HCT116 (cell line): ENCODE results near the gene SNED1. TPM values are rescaled to one million over a fixed set of nuclear protein-coding genes. Genes with fewer than 3 reads are reported as not detected.

Source experiments
- ATAC-seq: fragments of 200-7000 bp; cut with Tn5 transposase; 2 replicates; pipeline ENCODE4 v1.9.1; 2020; ENCODE audit warnings: mild to moderate bottlenecking, moderate library complexity
- BruUV-seq: library from RNA; stranded (reverse); fragments of 400-500 nt; replicated peaks from 2 replicates; lab custom pipeline; 2021; lab: Mats Ljungman, UMichigan
- CTCF ChIA-PET: fragments of 300-600 bp; sonication (Branson Sonifier 250); formaldehyde crosslinking; loops from one replicate; lab custom pipeline; 2021; ENCODE audit warnings: antibody characterized with exemption; lab: Charles Lee
- POLR2A ChIA-PET: fragments of 300-600, 350-600 bp; sonication (Branson Sonifier 250); formaldehyde crosslinking; loops from one replicate; lab custom pipeline; 2021; ENCODE audit warnings: antibody characterized with exemption; lab: Charles Lee
- RAD21 ChIA-PET, 2 experiments: fragments of 300-600 bp; sonication (Branson Sonifier 250); formaldehyde crosslinking; loops; one replicate each; lab custom pipeline; 2023; ENCODE audit warnings: low total read pairs in 2 of 2; ENCODE audit not compliant: uncharacterized antibody in 2 of 2, unreplicated experiment in 2 of 2, low non-redundant PET in 1 of 2; lab: Charles Lee
- DNase-seq: peaks from one replicate; pipeline ENCODE4 v3.0.0-alpha.2; 2010; ENCODE audit warnings: low read depth, low spot score
- H2AFZ ChIP-seq: fragments of 200-600 bp; shearing (Covaris generic), sonication (generic); 2 replicates; pipeline ENCODE4 v1.6.1; 2017; ENCODE audit warnings: low read depth, mixed run types, mixed read lengths, antibody characterized with exemption, low read length; ENCODE audit not compliant: poor library complexity, severe bottlenecking
- H3K27ac ChIP-seq: 2 replicates; pipeline ENCODE4 v1.5.1; 2012; ENCODE audit warnings: low read depth, low read length
- H3K27me3 ChIP-seq: fragments of 200-600 bp; sonication (generic); 2 replicates; pipeline ENCODE4 v1.6.1; 2016; ENCODE audit warnings: mixed run types, low read length, mixed read lengths; ENCODE audit not compliant: insufficient read depth
- H3K36me3 ChIP-seq, 2 experiments: fragments of 200-500 bp in 1 of 2; fragments of 200-600 bp in 1 of 2; sonication (Bioruptor generic) in 1 of 2; sonication (generic) in 1 of 2; 2 replicates each; pipeline versions ENCODE4 v1.5.1 to v1.6.1; 2014 to 2016; ENCODE audit warnings: low read length in 2 of 2, inconsistent platforms in 1 of 2, mixed read lengths in 1 of 2, mixed run types in 1 of 2; ENCODE audit not compliant: insufficient read depth in 2 of 2, control insufficient read depth in 1 of 2
- H3K4me1 ChIP-seq, 2 experiments: fragments of 200-600 bp in 1 of 2; sonication (generic) in 1 of 2; 2 replicates each; pipeline versions ENCODE4 v1.5.1 to v1.6.1; 2012 to 2017; ENCODE audit warnings: low read length in 2 of 2, inconsistent platforms in 1 of 2, mild to moderate bottlenecking in 1 of 2, mixed read lengths in 1 of 2, mixed run types in 1 of 2, moderate library complexity in 1 of 2; ENCODE audit not compliant: insufficient read depth in 2 of 2, control insufficient read depth in 1 of 2
- H3K4me2 ChIP-seq: fragments of 200-600 bp; sonication (generic); 2 replicates; pipeline ENCODE4 v1.6.1; 2017; ENCODE audit warnings: mixed run types, low read length, mixed read lengths
- H3K4me3 ChIP-seq, 2 experiments: fragments of 200-600 bp in 1 of 2; sonication (generic) in 1 of 2; replicated peaks in 1 of 2; 2 replicates each; pipeline ENCODE4 v1.5.1; 2011 to 2016; ENCODE audit warnings: low read length in 2 of 2, control low read depth in 1 of 2, low read depth in 1 of 2, mild to moderate bottlenecking in 1 of 2, mixed read lengths in 1 of 2, mixed run types in 1 of 2
- H3K79me2 ChIP-seq: fragments of 200-600 bp; sonication (generic); 2 replicates; pipeline ENCODE4 v1.6.1; 2017; ENCODE audit warnings: mild to moderate bottlenecking, mixed run types, low read length, moderate library complexity, mixed read lengths; ENCODE audit not compliant: insufficient read depth
- H3K9ac ChIP-seq: fragments of 200-600 bp; sonication (generic); 2 replicates; pipeline ENCODE4 v1.6.1; 2016; ENCODE audit warnings: low read length, mixed read lengths
- H3K9me2 ChIP-seq: fragments of 200-600 bp; sonication (generic), shearing (Covaris generic); 2 replicates; pipeline ENCODE4 v1.6.1; 2017; ENCODE audit warnings: mixed run types, mild to moderate bottlenecking, moderate library complexity; ENCODE audit not compliant: insufficient read depth
- H3K9me3 ChIP-seq, 2 experiments: fragments of 200-500 bp in 1 of 2; fragments of 200-600 bp in 1 of 2; sonication (Bioruptor generic) in 1 of 2; sonication (generic) in 1 of 2; 2 replicates each; pipeline ENCODE4 v1.6.1; 2014 to 2017; ENCODE audit warnings: low read length in 2 of 2, mixed read lengths in 2 of 2, inconsistent platforms in 1 of 2, low read depth in 1 of 2, mild to moderate bottlenecking in 1 of 2, mixed run types in 1 of 2, moderate library complexity in 1 of 2; ENCODE audit not compliant: control insufficient read depth in 1 of 2, insufficient read depth in 1 of 2
- H4K20me1 ChIP-seq: fragments of 200-600 bp; sonication (generic), shearing (Covaris generic); 2 replicates; pipeline ENCODE4 v1.6.1; 2017; ENCODE audit warnings: mixed run types, mild to moderate bottlenecking, moderate library complexity; ENCODE audit not compliant: insufficient read depth
- ATF3 ChIP-seq: IDR thresholded peaks from 2 replicates; pipeline ENCODE4 v1.6.1; 2012
- CBX3 ChIP-seq: IDR thresholded peaks from 2 replicates; pipeline ENCODE4 v1.6.1; 2012; ENCODE audit warnings: low read depth
- CEBPB ChIP-seq: IDR thresholded peaks from 2 replicates; pipeline ENCODE4 v1.6.1; 2012; ENCODE audit warnings: low read depth
- EGR1 ChIP-seq: IDR thresholded peaks from 2 replicates; pipeline ENCODE4 v1.6.1; 2012; ENCODE audit warnings: low read depth
- ELF1 ChIP-seq: IDR thresholded peaks from 2 replicates; pipeline ENCODE4 v1.6.1; 2012; ENCODE audit warnings: low read depth, borderline replicate concordance
- EZH2 ChIP-seq: fragments of 200-600 bp; sonication (generic); IDR thresholded peaks from 2 replicates; pipeline ENCODE4 v1.6.1; 2017; ENCODE audit warnings: antibody characterized with exemption, mixed run types
- EZH2phosphoT487 ChIP-seq: fragments of 200-600 bp; IDR thresholded peaks from 2 replicates; pipeline ENCODE4 v1.6.1; 2018; ENCODE audit warnings: antibody characterized with exemption, borderline replicate concordance
- FOSL1 ChIP-seq: IDR thresholded peaks from 2 replicates; pipeline ENCODE4 v1.6.1; 2012; ENCODE audit warnings: low read depth
- POLR2A ChIP-seq: IDR thresholded peaks from 2 replicates; pipeline ENCODE4 v1.7.0; 2011; ENCODE audit warnings: borderline replicate concordance; ENCODE audit not compliant: insufficient read depth, insufficient read length; ENCODE audit errors: extremely low read depth
- POLR2AphosphoS5 ChIP-seq: IDR thresholded peaks from 2 replicates; pipeline ENCODE4 v1.6.1; 2011; ENCODE audit warnings: mild to moderate bottlenecking, low read depth, low read length, moderate library complexity
- RAD21 ChIP-seq: IDR thresholded peaks from 2 replicates; pipeline ENCODE4 v1.6.1; 2012; ENCODE audit warnings: low read depth, mild to moderate bottlenecking
- SIN3A ChIP-seq: IDR thresholded peaks from 2 replicates; pipeline ENCODE4 v1.6.1; 2012; ENCODE audit warnings: low read depth
- SP1 ChIP-seq: IDR thresholded peaks from 2 replicates; pipeline ENCODE4 v1.6.1; 2012; ENCODE audit warnings: low read depth
- SRF ChIP-seq: IDR thresholded peaks from 2 replicates; pipeline ENCODE4 v1.6.1; 2012; ENCODE audit warnings: low read depth
- TCF7L2 ChIP-seq: IDR thresholded peaks from 2 replicates; pipeline ENCODE4 v1.7.0; 2011; ENCODE audit warnings: borderline replicate concordance, inconsistent platforms; ENCODE audit not compliant: insufficient read depth, insufficient read length; ENCODE audit errors: extremely low read depth
- YY1 ChIP-seq: IDR thresholded peaks from 2 replicates; pipeline ENCODE4 v1.6.1; 2011; ENCODE audit warnings: low read length, low read depth, moderate library complexity, mild to moderate bottlenecking; ENCODE audit not compliant: insufficient replicate concordance; ENCODE audit errors: extremely low read depth
- ZBTB33 ChIP-seq: IDR thresholded peaks from 2 replicates; pipeline ENCODE4 v1.6.1; 2011; ENCODE audit warnings: mild to moderate bottlenecking, low read length, moderate library complexity; ENCODE audit not compliant: insufficient replicate concordance; ENCODE audit errors: extremely low read depth
- ZFX ChIP-seq: fragments of 450-650 bp; IDR thresholded peaks from 2 replicates; pipeline ENCODE4 v1.6.1; 2017
- intact Hi-C: fragments of 100-400 bp; cut with micrococcal nuclease; formaldehyde crosslinking; loops from 2 replicates; pipeline ENCODE4 v1.10.0; 2022
- total RNA-seq: library from RNA; stranded (reverse); gene quantifications from one replicate; pipeline ENCODE4 v1.2.1, GENCODE V29; 2021; ENCODE audit not compliant: unreplicated experiment
- TF ChIP-seq, protein P1 (sequence below), 3 experiments: fragments of 200-600 bp in 1 of 3; sonication (generic) in 1 of 3; IDR thresholded peaks in 2 of 3; conservative IDR thresholded peaks in 1 of 3; 2 replicates each; pipeline ENCODE4 v1.5.1; 2012 to 2017; ENCODE audit warnings: low read depth in 2 of 3, low read length in 2 of 3, antibody characterized with exemption in 1 of 3, borderline replicate concordance in 1 of 3, control low read depth in 1 of 3, mild to moderate bottlenecking in 1 of 3, mixed read lengths in 1 of 3, mixed run types in 1 of 3, moderate library complexity in 1 of 3; ENCODE audit not compliant: insufficient read depth in 1 of 3
- TF ChIP-seq, protein P2 (sequence below): IDR thresholded peaks from 2 replicates; pipeline ENCODE4 v1.6.1; 2012

SNED1 gene
- total RNA-seq, 1 experiment from 2014 or later, result 9.6 TPM

DNA sequence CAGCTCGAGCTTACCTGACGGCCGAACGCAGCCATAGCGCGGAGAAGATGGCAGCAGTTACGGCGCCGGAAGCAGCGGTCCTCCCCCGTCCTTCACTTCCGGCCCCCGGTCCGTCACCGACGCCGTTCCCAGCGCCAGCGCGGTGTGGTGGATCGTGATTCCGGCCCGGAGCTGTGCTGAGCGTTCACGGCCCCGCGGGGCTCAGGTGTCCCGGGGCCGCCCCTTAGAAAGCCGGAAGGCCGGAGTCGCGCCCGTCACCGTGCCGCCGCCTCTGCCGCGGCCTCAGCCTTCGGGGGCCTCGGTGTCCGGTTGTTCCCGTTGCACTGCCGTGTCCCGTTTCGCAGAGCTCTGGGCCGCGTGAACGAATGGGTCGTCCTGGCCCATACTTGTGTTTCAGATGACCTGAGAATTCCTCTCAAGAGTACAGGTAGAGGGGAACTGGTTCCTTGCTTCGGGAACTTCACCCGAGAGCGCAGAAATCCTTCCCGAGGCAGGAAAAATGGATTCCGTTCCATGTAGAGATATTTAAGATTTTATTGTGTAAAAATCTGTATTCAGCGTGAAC is 103.9 kb downstream of the SNED1 start, which contains the start of gene MTERF4:
MTERF4 (minus strand) TSS at position 49 of the 565 bp plus-strand sequence; CDS start at position 35, 14 bp downstream.
- peak within 1 kb of the TSS; percentile 73 for H3K27ac ChIP-seq

More for the DNA sequence above, 103.9 kb downstream of the SNED1 start, which contains the start of gene MTERF4:
- H4K20me1 ChIP-seq, result no peaks in the 10 kb centered on the region
- intact Hi-C loops, result no loop called here
- peaks cover 9 to 12% of the 10 kb centered on the region in 2 experiments; a peak in 3 of 4 replicates for H3K36me3 ChIP-seq
- no peaks in the 10 kb centered on the region for H3K9me3 ChIP-seq
- H3K4me1 ChIP-seq, result peaks cover 10 to 15% of the 10 kb centered on the region in 2 experiments
- TSS peak; percentile 88 for BruUV-seq
- peak; percentile 59 for DNase-seq
- POLR2A ChIA-PET, result interaction anchor here (1.3 kb wide), 1 partner anchor 47 kb away, joined by 3 read pairs; the partner anchor contains the start of gene PASK
- peak within 1 kb of the TSS; percentile 80 for H3K4me2 ChIP-seq
- no peaks in the 10 kb centered on the region for H3K9me2 ChIP-seq
- H3K27me3 ChIP-seq, result no peaks in the 10 kb centered on the region
- CTCF ChIA-PET, result no interaction called here
- peak within 1 kb of the TSS; percentile 84 for H3K9ac ChIP-seq
- H2AFZ ChIP-seq, result peak within 1 kb of the TSS; percentile 60
- RAD21 ChIA-PET, result interaction anchor here in 1 of 2 experiments (0.8 kb wide), 1 partner anchor 188 kb away, joined by 3 read pairs; no protein-coding TSS in a partner anchor
- peak; percentile 97 for ATAC-seq
- peaks cover 40% of the 10 kb centered on the region for H3K79me2 ChIP-seq
- peak; percentile 93 for TF ChIP-seq YY1
- TF ChIP-seq RAD21, result no peak
- TF ChIP-seq ATF3, result no peak
- peak; percentile 83; the same call in 1 of the 2 replicates for TF ChIP-seq SRF
- TF ChIP-seq, protein P1, sequence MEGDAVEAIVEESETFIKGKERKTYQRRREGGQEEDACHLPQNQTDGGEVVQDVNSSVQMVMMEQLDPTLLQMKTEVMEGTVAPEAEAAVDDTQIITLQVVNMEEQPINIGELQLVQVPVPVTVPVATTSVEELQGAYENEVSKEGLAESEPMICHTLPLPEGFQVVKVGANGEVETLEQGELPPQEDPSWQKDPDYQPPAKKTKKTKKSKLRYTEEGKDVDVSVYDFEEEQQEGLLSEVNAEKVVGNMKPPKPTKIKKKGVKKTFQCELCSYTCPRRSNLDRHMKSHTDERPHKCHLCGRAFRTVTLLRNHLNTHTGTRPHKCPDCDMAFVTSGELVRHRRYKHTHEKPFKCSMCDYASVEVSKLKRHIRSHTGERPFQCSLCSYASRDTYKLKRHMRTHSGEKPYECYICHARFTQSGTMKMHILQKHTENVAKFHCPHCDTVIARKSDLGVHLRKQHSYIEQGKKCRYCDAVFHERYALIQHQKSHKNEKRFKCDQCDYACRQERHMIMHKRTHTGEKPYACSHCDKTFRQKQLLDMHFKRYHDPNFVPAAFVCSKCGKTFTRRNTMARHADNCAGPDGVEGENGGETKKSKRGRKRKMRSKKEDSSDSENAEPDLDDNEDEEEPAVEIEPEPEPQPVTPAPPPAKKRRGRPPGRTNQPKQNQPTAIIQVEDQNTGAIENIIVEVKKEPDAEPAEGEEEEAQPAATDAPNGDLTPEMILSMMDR (IDR thresholded peaks at IDR 0.05 in 2 of 3, conservative IDR thresholded peaks at IDR 0.05 in 1 of 3; ENCODE audit: borderline replicate concordance in 1 of 3, insufficient read depth in 1 of 3, low read depth in 2 of 3, low read length in 2 of 3), result no peak
- TF ChIP-seq POLR2AphosphoS5, result peak; percentile 92
- TF ChIP-seq SP1, result peak; percentile 72; the same call in 1 of the 2 replicates
- TF ChIP-seq EGR1, result peak; percentile 51; the same call in 1 of the 2 replicates
- peak; percentile 95 for TF ChIP-seq SIN3A
- peak; percentile 61 for TF ChIP-seq TCF7L2
- peak; percentile 89 for TF ChIP-seq ZFX
- no peak for TF ChIP-seq EZH2phosphoT487
- TF ChIP-seq CEBPB, result no peak
- TF ChIP-seq, protein P2, sequence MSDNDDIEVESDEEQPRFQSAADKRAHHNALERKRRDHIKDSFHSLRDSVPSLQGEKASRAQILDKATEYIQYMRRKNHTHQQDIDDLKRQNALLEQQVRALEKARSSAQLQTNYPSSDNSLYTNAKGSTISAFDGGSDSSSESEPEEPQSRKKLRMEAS, result peak; percentile 95
- TF ChIP-seq ELF1, result peak; percentile 49; the same call in 1 of the 2 replicates
- TF ChIP-seq ZBTB33, result peak; percentile 31
- no peak for TF ChIP-seq EZH2
- TF ChIP-seq CBX3, result peak; percentile 96
- no peak for TF ChIP-seq FOSL1
- peak; percentile 60 for TF ChIP-seq POLR2A
- H3K4me3 ChIP-seq, result peak within 1 kb of the TSS; percentile 91 to 94
